ENCODE data around the gene AJUBA.

AJUBA gene

GRCh38 chr14:22939684-22940083 lies 42.7 kb downstream of the AJUBA start:
- in situ Hi-C loops (cut with HindIII; ENCODE audit: low pct_unique_long_range_greater_than_20kb, low sequenced_read_pairs): no loop called here
- no peak for DNase-seq (ENCODE audit: low read depth in 1 of 2, low spot score in 1 of 2)
- TF ChIP-seq JUND (IDR thresholded peaks at IDR 0.05; ENCODE audit: low read depth): no peak

GRCh38 chr14:22935156-22935555 lies 47.2 kb downstream of the AJUBA start:
- no peak for TF ChIP-seq JUND (IDR thresholded peaks at IDR 0.05; ENCODE audit: low read depth)
- no peak for DNase-seq (ENCODE audit: low read depth in 1 of 2, low spot score in 1 of 2)
- in situ Hi-C loops (cut with HindIII; ENCODE audit: low pct_unique_long_range_greater_than_20kb, low sequenced_read_pairs): no loop called here

- in situ Hi-C loops (cut with HindIII; ENCODE audit: low pct_unique_long_range_greater_than_20kb, low sequenced_read_pairs): no loop called here
- no peak for TF ChIP-seq JUND (IDR thresholded peaks at IDR 0.05; ENCODE audit: low read depth)
These were observed 50.2 kb downstream of the AJUBA start for GRCh38 chr14:22932146-22932545.

GRCh38 chr14:22929961-22930364 lies 52.4 kb downstream of the AJUBA start:
- no peak for TF ChIP-seq JUND (IDR thresholded peaks at IDR 0.05; ENCODE audit: low read depth)
- no peak for DNase-seq (ENCODE audit: low read depth in 1 of 2, low spot score in 1 of 2)
- in situ Hi-C loops (cut with HindIII; ENCODE audit: low pct_unique_long_range_greater_than_20kb, low sequenced_read_pairs): no loop called here

More at GRCh38 chr14:22932146-22932545, 50.2 kb downstream of the AJUBA start:
- DNase-seq (ENCODE audit: low read depth in 1 of 2, low spot score in 1 of 2): no peak

- TF ChIP-seq JUND (IDR thresholded peaks at IDR 0.05; ENCODE audit: low read depth): no peak
- peak; percentile 83 to 98 for DNase-seq (ENCODE audit: low read depth in 1 of 2, low spot score in 1 of 2)
- in situ Hi-C loops (cut with HindIII; ENCODE audit: low pct_unique_long_range_greater_than_20kb, low sequenced_read_pairs): no loop called here
These were observed 53.0 kb downstream of the AJUBA start, which contains the start of gene PRMT5 for GRCh38 chr14:22929104-22929960. TSS of gene PRMT5 (minus strand) at chr14:22929376. CDS start at chr14:22929361, 15 bp downstream.

- in situ Hi-C loops (cut with HindIII; ENCODE audit: low pct_unique_long_range_greater_than_20kb, low sequenced_read_pairs): no loop called here
- no peak for DNase-seq (ENCODE audit: low read depth in 1 of 2, low spot score in 1 of 2)
- no peak for TF ChIP-seq JUND (IDR thresholded peaks at IDR 0.05; ENCODE audit: low read depth)
These were observed 53.9 kb downstream of the AJUBA start for GRCh38 chr14:22928237-22929103.

- in situ Hi-C loops (cut with HindIII; ENCODE audit: low pct_unique_long_range_greater_than_20kb, low sequenced_read_pairs): no loop called here
- DNase-seq (ENCODE audit: low read depth in 1 of 2, low spot score in 1 of 2): no peak
- TF ChIP-seq JUND (IDR thresholded peaks at IDR 0.05; ENCODE audit: low read depth): no peak
These were observed 56.0 kb downstream of the AJUBA start for GRCh38 chr14:22926316-22926715.

GRCh38 chr14:22925513-22925912 lies 56.8 kb downstream of the AJUBA start:
- in situ Hi-C loops (cut with HindIII; ENCODE audit: low pct_unique_long_range_greater_than_20kb, low sequenced_read_pairs): no loop called here
- TF ChIP-seq JUND (IDR thresholded peaks at IDR 0.05; ENCODE audit: low read depth): no peak
- no peak for DNase-seq (ENCODE audit: low read depth in 1 of 2, low spot score in 1 of 2)

- no peak for DNase-seq (ENCODE audit: low read depth in 1 of 2, low spot score in 1 of 2)
- TF ChIP-seq JUND (IDR thresholded peaks at IDR 0.05; ENCODE audit: low read depth): no peak
- in situ Hi-C loops (cut with HindIII; ENCODE audit: low pct_unique_long_range_greater_than_20kb, low sequenced_read_pairs): no loop called here
These were observed 58.6 kb downstream of the AJUBA start for GRCh38 chr14:22923746-22924145.

- TF ChIP-seq JUND (IDR thresholded peaks at IDR 0.05; ENCODE audit: low read depth): no peak
- DNase-seq (ENCODE audit: low read depth in 1 of 2, low spot score in 1 of 2): no peak
- in situ Hi-C loops (cut with HindIII; ENCODE audit: low pct_unique_long_range_greater_than_20kb, low sequenced_read_pairs): no loop called here
These were observed 60.1 kb downstream of the AJUBA start for GRCh38 chr14:22922294-22922693.
